Retinal pigment epithelial cell (primary cell): Measurements from ENCODE around the gene AMZ2.

Experiments
- DNase-seq: peaks from one replicate; pipeline ENCODE4 v3.0.0-alpha.2; 2010; ENCODE audit warnings: low read depth
- H3K4me3 ChIP-seq: 2 replicates; pipeline ENCODE4 v1.5.1; 2011; ENCODE audit warnings: mild to moderate bottlenecking, low read length, control low read depth, moderate library complexity
- CTCF ChIP-seq: conservative IDR thresholded peaks from 2 replicates; pipeline ENCODE4 v1.5.1; 2011; ENCODE audit warnings: low read depth, low read length, control low read depth, inconsistent platforms

The AMZ2 gene

GRCh38 chr17:68238164-68238870 lies 9.5 kb upstream of the AMZ2 start:
- TF ChIP-seq CTCF, result no peak
- no peak for DNase-seq
- H3K4me3 ChIP-seq, result no peak overlapping the region

GRCh38 chr17:68238871-68239253 lies 9.0 kb upstream of the AMZ2 start:
- TF ChIP-seq CTCF, result no peak
- H3K4me3 ChIP-seq, result no peak overlapping the region
- no peak for DNase-seq

DNA sequence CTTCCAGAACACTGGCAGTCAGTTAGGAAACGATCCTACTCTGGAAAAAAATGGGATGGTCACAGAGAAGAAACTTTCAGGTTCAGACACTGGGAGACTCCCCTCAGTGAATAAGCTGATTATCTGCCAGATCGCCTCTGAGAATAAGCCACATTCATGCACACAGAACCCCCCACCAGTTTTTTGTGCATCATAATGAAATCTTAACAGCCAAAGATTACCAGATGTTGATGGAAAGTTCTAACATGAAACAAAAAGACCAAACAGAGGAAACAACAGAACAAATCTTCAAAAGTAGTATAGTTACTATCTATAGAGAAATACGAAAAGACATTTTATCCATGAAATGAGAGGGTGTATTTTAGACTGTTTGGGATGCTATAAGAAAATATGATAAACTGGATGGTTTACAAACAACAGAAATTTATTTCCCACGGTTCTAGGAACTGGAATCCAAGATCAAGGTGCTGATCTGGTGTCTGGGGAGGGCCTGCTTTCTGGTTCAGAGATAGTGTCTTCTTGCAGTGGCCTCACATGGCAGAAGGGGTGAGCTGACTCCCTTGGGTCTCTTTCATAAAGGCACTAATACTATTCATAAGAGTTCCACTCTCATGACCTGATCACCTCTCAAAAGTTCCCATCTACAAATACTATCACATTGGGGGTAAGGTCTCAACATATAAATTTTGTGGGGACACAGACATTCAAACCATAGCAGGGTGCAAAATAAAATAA lies 8.0 kb upstream of the AMZ2 start:
- TF ChIP-seq CTCF, result no peak
- no peak overlapping the region for H3K4me3 ChIP-seq
- DNase-seq, result no peak

GRCh38 chr17:68246271-68247028 lies 1.4 kb upstream of the AMZ2 start:
- no peak for TF ChIP-seq CTCF
- DNase-seq, result no peak
- H3K4me3 ChIP-seq, result no peak overlapping the region

DNA sequence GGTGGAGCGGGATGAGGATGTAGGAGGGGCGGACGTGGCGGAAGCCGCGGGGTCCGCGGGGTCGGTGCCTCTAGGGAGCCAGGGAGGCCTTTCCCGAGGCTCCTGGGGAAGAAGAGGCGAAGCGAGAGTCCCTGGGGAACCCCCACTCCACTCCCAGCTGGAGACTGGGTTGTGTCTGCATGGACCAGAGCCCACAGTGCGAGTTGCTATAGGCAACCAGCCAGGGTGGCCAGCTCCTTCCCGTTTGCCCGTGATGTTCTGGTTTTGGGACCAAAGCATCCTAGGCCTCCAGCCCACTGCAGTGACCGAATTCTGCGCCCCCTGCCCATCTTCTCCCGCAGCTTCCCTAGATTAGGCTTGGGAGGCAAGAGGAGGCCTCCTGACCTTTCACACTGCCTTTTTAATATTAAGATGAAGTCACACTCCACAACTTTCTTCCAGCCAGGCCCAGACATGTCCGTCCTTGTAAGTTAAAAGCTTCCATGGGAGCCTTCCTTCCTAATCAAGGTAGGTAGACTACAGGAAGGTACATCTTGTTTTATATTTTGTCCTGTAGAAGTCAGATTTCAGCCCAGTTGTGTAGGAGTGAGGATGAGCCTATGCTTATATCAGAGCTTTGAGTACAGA lies 469 bp downstream of the AMZ2 start:
- no peak for DNase-seq
- peak overlapping the region; percentile 72 for H3K4me3 ChIP-seq
- no peak for TF ChIP-seq CTCF

GRCh38 chr17:68248891-68249290 lies 1.0 kb downstream of the AMZ2 start:
- no peak overlapping the region for H3K4me3 ChIP-seq
- DNase-seq, result no peak
- TF ChIP-seq CTCF, result no peak
